ENCODE results near the gene IGFBP6.

IGFBP6 gene

DNA sequence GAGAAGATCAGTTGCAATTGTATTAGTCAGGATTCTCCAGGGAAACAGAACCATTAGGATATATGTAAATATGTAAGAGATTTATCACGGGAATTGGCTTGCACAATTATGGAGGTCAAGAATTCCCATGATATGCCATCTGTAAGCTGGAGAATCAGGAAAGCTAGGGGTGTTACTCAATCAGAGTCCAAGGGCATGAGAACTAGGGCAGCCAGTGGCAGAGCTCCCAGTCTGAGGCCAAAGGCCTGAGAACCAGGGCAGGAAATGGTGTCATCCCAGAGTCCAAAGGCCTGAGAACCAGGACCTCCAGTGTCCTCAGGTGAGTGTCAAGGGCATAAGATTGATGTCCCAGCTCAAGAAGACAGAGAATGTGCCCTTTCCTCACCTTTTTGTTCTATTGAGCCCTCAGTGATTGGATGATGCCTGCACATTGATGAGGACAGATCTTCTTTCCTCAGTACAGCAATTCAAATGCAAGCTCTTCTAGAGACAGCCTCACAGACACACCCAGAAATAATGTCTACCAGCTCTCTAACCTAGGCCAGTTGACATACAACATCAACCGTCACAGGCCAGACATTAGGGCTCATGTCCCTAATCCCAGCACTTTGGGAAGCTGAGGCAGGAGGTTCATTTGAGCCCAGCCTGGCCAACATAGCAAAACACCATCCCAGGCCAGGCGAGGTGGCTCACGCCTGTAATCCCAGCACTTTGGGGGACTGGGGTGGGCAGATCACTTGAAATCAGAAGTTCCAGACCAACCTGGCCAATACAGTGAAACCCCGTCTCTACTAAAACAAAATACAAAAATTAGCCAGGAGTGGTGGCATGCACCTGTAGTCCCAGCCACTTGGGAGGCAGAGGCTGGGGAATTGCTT is 48.2 kb downstream of the IGFBP6 start:
- H3K9me2 ChIP-seq (replicated peaks; ENCODE audit: control insufficient read depth, low read length), result no peaks in the 10 kb centered on the region
- H3K36me3 ChIP-seq (ENCODE audit: control insufficient read depth, low read length), result no peaks in the 10 kb centered on the region
- no peaks in the 10 kb centered on the region for H4K20me1 ChIP-seq (ENCODE audit: control insufficient read depth, insufficient read depth, low read depth, low read length)
- no peaks in the 10 kb centered on the region for H3K9me3 ChIP-seq (ENCODE audit: control insufficient read depth, insufficient read depth, low read length)
- no peak overlapping the region for H3K4me2 ChIP-seq (ENCODE audit: low read length)
- peaks cover 8% of the 10 kb centered on the region for H3F3A ChIP-seq (ENCODE audit: control insufficient read depth, insufficient read depth)
- no peaks in the 10 kb centered on the region for H3K4me1 ChIP-seq (ENCODE audit: control insufficient read depth, low read length)
- TF ChIP-seq, protein P1, sequence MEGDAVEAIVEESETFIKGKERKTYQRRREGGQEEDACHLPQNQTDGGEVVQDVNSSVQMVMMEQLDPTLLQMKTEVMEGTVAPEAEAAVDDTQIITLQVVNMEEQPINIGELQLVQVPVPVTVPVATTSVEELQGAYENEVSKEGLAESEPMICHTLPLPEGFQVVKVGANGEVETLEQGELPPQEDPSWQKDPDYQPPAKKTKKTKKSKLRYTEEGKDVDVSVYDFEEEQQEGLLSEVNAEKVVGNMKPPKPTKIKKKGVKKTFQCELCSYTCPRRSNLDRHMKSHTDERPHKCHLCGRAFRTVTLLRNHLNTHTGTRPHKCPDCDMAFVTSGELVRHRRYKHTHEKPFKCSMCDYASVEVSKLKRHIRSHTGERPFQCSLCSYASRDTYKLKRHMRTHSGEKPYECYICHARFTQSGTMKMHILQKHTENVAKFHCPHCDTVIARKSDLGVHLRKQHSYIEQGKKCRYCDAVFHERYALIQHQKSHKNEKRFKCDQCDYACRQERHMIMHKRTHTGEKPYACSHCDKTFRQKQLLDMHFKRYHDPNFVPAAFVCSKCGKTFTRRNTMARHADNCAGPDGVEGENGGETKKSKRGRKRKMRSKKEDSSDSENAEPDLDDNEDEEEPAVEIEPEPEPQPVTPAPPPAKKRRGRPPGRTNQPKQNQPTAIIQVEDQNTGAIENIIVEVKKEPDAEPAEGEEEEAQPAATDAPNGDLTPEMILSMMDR (IDR thresholded peaks at IDR 0.05; ENCODE audit: low read depth, low read length, poor library complexity, severe bottlenecking), result no peak
- TF ChIP-seq EZH2phosphoT487 (IDR thresholded peaks at IDR 0.05; ENCODE audit: borderline replicate concordance, low read length), result no peak
- H3K27me3 ChIP-seq (ENCODE audit: control insufficient read depth, low read length), result no peaks in the 10 kb centered on the region
- H3K79me2 ChIP-seq (ENCODE audit: control insufficient read depth, low read length), result no peaks in the 10 kb centered on the region
- no peak overlapping the region for H3K27ac ChIP-seq (ENCODE audit: low read depth, low read length)
- H3K4me3 ChIP-seq (ENCODE audit: low read length), result no peak overlapping the region

DNA sequence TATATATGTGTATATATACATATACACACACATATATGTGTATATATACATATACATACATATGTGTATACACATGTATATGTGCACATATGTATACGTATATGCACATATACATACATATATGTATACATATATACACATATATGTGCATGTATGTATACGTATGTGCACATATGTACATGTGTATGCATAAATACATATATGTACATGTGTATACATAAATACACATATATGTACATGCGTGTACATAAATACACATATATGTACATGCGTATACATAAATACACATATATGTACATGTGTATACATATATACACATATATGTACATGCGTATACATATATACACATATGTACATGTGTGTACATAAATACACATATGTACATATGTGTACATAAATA is 49.7 kb downstream of the IGFBP6 start:
- no peaks in the 10 kb centered on the region for H4K20me1 ChIP-seq (ENCODE audit: control insufficient read depth, insufficient read depth, low read depth, low read length)
- H3F3A ChIP-seq (ENCODE audit: control insufficient read depth, insufficient read depth), result peaks cover 8% of the 10 kb centered on the region
- no peak overlapping the region for H3K4me3 ChIP-seq (ENCODE audit: low read length)
- H3K27ac ChIP-seq (ENCODE audit: low read depth, low read length), result no peak overlapping the region
- no peaks in the 10 kb centered on the region for H3K9me3 ChIP-seq (ENCODE audit: control insufficient read depth, insufficient read depth, low read length)
- H3K9me2 ChIP-seq (replicated peaks; ENCODE audit: control insufficient read depth, low read length), result no peaks in the 10 kb centered on the region
- H3K79me2 ChIP-seq (ENCODE audit: control insufficient read depth, low read length), result no peaks in the 10 kb centered on the region
- no peaks in the 10 kb centered on the region for H3K4me1 ChIP-seq (ENCODE audit: control insufficient read depth, low read length)
- 0 out of 2 replicates have a peak, but pooled peaks cover 3% of the 10 kb centered on the region for H3K27me3 ChIP-seq (ENCODE audit: control insufficient read depth, low read length)
- no peaks in the 10 kb centered on the region for H3K36me3 ChIP-seq (ENCODE audit: control insufficient read depth, low read length)
- TF ChIP-seq, protein P1 (IDR thresholded peaks at IDR 0.05; ENCODE audit: low read depth, low read length, poor library complexity, severe bottlenecking), result no peak
- no peak for TF ChIP-seq EZH2phosphoT487 (IDR thresholded peaks at IDR 0.05; ENCODE audit: borderline replicate concordance, low read length)
- no peak overlapping the region for H3K4me2 ChIP-seq (ENCODE audit: low read length)

DNA sequence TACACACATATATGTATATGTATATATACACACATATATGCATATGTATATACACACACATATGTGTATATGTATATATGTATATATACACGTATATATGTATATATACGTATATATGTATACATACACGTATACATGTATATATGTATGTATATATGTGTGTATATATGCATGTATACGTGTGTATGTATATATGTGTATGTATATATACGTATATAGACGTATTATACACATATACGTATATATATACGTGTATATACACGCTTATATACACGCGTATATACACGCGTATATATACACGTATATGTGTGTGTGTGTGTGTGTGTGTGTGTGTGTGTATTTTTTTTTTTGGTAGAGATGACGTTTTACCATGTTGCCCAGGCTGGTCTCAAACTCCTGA is 50.2 kb downstream of the IGFBP6 start:
- no peak for TF ChIP-seq EZH2phosphoT487 (IDR thresholded peaks at IDR 0.05; ENCODE audit: borderline replicate concordance, low read length)
- TF ChIP-seq, protein P1 (IDR thresholded peaks at IDR 0.05; ENCODE audit: low read depth, low read length, poor library complexity, severe bottlenecking), result no peak
- H3K4me1 ChIP-seq (ENCODE audit: control insufficient read depth, low read length), result no peaks in the 10 kb centered on the region
- H4K20me1 ChIP-seq (ENCODE audit: control insufficient read depth, insufficient read depth, low read depth, low read length), result no peaks in the 10 kb centered on the region
- H3K4me2 ChIP-seq (ENCODE audit: low read length), result no peak overlapping the region
- no peaks in the 10 kb centered on the region for H3K79me2 ChIP-seq (ENCODE audit: control insufficient read depth, low read length)
- no peak overlapping the region for H3K4me3 ChIP-seq (ENCODE audit: low read length)
- no peaks in the 10 kb centered on the region for H3K36me3 ChIP-seq (ENCODE audit: control insufficient read depth, low read length)
- H3K9me2 ChIP-seq (replicated peaks; ENCODE audit: control insufficient read depth, low read length), result no peaks in the 10 kb centered on the region
- H3K27ac ChIP-seq (ENCODE audit: low read depth, low read length), result no peak overlapping the region
- H3K9me3 ChIP-seq (ENCODE audit: control insufficient read depth, insufficient read depth, low read length), result no peaks in the 10 kb centered on the region
- 0 out of 2 replicates have a peak, but pooled peaks cover 3% of the 10 kb centered on the region for H3K27me3 ChIP-seq (ENCODE audit: control insufficient read depth, low read length)
- peaks cover 8% of the 10 kb centered on the region for H3F3A ChIP-seq (ENCODE audit: control insufficient read depth, insufficient read depth)
